Measurements from ENCODE around the gene MED22. TPM values are rescaled to one million over a fixed set of nuclear protein-coding genes. Genes with fewer than 3 reads are reported as not detected.

The MED22 gene
- total RNA-seq, 2 experiments from 2014 or later: 18.4 to 21.5 TPM

GRCh38 chr9:133375116-133375723, 27.3 kb upstream of the MED22 start:
- Mint-ChIP-seq H3K36me3 (ENCODE audit: low read depth) (peaks cover 45% of the 10 kb centered on the region), H3K4me3 (peak overlapping the region; percentile 98), H3K4me1 (ENCODE audit: low read depth) (peaks cover 40% of the 10 kb centered on the region), H3K9me3 (no peaks in the 10 kb centered on the region), H3K27me3 (ENCODE audit: low read depth) (no peaks in the 10 kb centered on the region), H3K27ac (peak overlapping the region; percentile 97)
- CTCF ChIA-PET: interaction anchor here (0.9 to 1.0 kb wide), 2 partner anchors 20 to 45 kb away, joined by 3 to 4 read pairs; no protein-coding TSS in a partner anchor
- intact Hi-C loops (cut with micrococcal nuclease): no loop called here
- peak; percentile 39 for DNase-seq

DNA sequence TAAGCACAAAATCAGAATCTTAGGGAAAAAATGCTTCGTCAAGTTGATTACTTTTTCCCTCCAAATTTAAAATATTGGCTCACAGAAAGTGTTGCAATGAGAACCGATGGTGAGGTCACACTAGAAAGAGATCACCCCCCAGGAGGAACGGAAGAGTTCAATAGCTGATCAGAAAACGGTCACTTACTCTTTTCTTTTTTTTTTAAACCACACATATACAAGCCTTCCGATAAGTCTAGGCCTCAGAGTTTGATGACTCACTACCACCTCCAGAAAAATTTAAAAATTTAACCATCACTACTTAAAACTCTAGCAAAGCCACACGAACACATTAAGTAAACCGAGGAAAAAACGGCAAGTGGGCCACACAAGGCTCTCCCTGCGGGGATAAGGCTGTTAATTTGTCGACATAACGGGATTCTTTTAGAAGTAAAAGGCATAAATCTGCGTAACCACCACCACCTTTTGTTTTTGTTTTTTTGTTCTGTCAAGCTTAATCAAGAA, 26.7 kb upstream of the MED22 start:
- H3K9me3 Mint-ChIP-seq: no peaks in the 10 kb centered on the region
- CTCF ChIA-PET: interaction anchor here (0.6 to 4.7 kb wide), 4 partner anchors 17 to 405 kb away, joined by 3 to 48 read pairs (median 4); partner anchors contain the start of genes SURF1 and SURF2
- H3K27me3 Mint-ChIP-seq (ENCODE audit: low read depth): no peaks in the 10 kb centered on the region
- H3K4me1 Mint-ChIP-seq (ENCODE audit: low read depth): peaks cover 46% of the 10 kb centered on the region
- H3K4me3 Mint-ChIP-seq: peak overlapping the region; percentile 98
- H3K27ac Mint-ChIP-seq: peak overlapping the region; percentile 97
- peaks cover 51% of the 10 kb centered on the region for H3K36me3 Mint-ChIP-seq (ENCODE audit: low read depth)
- DNase-seq: peak; percentile 62
- intact Hi-C loops (cut with micrococcal nuclease): loop anchor here (5.0 kb wide), 3 partner anchors 242 to 1022 kb away; partner anchors contain the start of genes BRD3 and SETX

DNA sequence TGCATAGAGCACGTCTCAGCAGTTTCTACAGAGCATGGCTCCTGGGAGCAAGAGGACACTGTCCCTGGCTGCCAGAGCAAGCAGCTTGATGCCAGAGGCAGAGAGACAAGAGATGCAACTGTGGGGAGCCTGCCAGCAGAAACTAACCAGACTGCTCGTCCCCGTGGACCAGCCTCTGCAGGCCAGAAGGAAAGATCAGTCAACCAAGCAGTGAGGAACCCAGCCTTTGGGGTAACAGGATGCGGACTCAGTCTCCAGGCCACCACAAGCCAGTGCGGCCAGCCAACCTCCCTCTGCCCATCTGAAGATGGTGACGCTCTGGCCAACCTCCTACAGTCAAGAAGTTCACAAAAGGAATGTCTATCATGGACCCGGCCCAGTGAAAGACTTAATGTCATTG, 24.2 kb upstream of the MED22 start:
- Mint-ChIP-seq H3K36me3 (ENCODE audit: low read depth) (peaks cover 65% of the 10 kb centered on the region), H3K27me3 (ENCODE audit: low read depth) (no peaks in the 10 kb centered on the region), H3K9me3 (no peaks in the 10 kb centered on the region), H3K4me3 (peak overlapping the region; percentile 75), H3K4me1 (ENCODE audit: low read depth) (peaks cover 64% of the 10 kb centered on the region), H3K27ac (peak overlapping the region; percentile 97)
- intact Hi-C loops (cut with micrococcal nuclease): loop anchor here (5.0 kb wide), 3 partner anchors 240 to 1020 kb away; partner anchors contain the start of genes BRD3 and SETX
- no peak for DNase-seq
- CTCF ChIA-PET: interaction anchor here (0.9 to 4.7 kb wide), 4 partner anchors 15 to 115 kb away, joined by 3 to 48 read pairs (median 10); partner anchors contain the start of genes SURF1 and SURF2

- no peaks in the 10 kb centered on the region for H3K9me3 Mint-ChIP-seq
- peaks cover 64% of the 10 kb centered on the region for H3K4me1 Mint-ChIP-seq (ENCODE audit: low read depth)
- DNase-seq: peak; percentile 94
- peaks cover 72% of the 10 kb centered on the region for H3K36me3 Mint-ChIP-seq (ENCODE audit: low read depth)
- peak overlapping the region; percentile 75 for H3K4me3 Mint-ChIP-seq
- CTCF ChIA-PET: interaction anchor here (0.7 to 4.7 kb wide), 9 partner anchors 11 to 340 kb away, joined by 3 to 48 read pairs (median 4); partner anchors contain the start of genes GTF3C5, MED22, RPL7A and SURF1
- H3K27me3 Mint-ChIP-seq (ENCODE audit: low read depth): no peaks in the 10 kb centered on the region
- intact Hi-C loops (cut with micrococcal nuclease): loop anchor here (1.0 to 5.0 kb wide), 7 partner anchors 15 to 1019 kb away; partner anchors contain the start of genes BRD3, MED22, REXO4 and RPL7A
- H3K27ac Mint-ChIP-seq: peak overlapping the region; percentile 97
Observed at GRCh38 chr9:133371261-133371711, 23.4 kb upstream of the MED22 start.

DNA sequence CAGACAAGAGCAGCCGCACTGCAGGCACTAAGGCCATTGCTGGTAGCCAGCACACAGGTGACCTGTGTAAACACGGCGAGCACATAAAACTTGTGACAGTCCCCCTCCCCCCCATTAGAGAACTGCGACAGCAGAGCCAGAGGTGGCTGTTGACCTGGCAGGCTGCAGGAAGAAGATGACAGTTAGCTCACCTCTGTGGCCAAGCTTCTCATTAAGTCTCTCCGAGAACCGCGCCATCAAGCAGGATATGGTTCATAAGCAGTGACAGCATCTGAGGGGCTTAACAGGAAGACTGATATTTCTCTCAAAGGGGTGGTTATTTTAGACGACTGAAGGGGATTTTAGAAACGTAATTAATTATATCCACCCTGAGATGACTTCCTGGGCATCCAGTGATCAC, 22.8 kb upstream of the MED22 start:
- DNase-seq: peak; percentile 82
- Mint-ChIP-seq H3K4me1 (ENCODE audit: low read depth) (peaks cover 67% of the 10 kb centered on the region), H3K27ac (peak overlapping the region; percentile 97), H3K4me3 (peak overlapping the region; percentile 75), H3K27me3 (ENCODE audit: low read depth) (no peaks in the 10 kb centered on the region), H3K36me3 (ENCODE audit: low read depth) (peaks cover 78% of the 10 kb centered on the region), H3K9me3 (no peaks in the 10 kb centered on the region)
- CTCF ChIA-PET: interaction anchor here (0.7 to 4.7 kb wide), 8 partner anchors 10 to 340 kb away, joined by 3 to 48 read pairs (median 4); partner anchors contain the start of genes GTF3C5, MED22, RPL7A and SURF1
- intact Hi-C loops (cut with micrococcal nuclease): loop anchor here (1.0 to 5.0 kb wide), 7 partner anchors 14 to 1018 kb away; partner anchors contain the start of genes BRD3, MED22, REXO4 and RPL7A

DNA sequence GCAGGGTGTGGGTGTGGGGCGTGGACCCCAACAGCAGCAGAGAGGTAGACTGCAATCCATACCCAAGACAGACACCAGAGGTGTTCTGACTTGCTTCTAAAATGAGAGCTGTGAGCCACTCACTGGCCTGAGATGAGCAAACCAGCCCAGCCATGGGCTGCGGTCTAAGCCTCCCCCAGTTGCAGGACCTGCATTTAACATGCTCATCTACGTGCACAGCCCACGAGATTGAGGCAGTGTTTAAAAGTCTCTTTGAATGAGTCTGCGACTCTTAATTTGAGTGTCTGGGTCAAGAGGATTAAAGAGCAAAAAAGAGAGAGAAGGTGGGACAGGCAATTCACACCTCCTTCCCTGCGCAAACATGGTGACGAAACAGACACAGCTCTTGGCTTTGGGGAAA, 22.0 kb upstream of the MED22 start:
- peaks cover 67% of the 10 kb centered on the region for H3K4me1 Mint-ChIP-seq (ENCODE audit: low read depth)

GRCh38 chr9:133369422-133369821, 21.5 kb upstream of the MED22 start:
- DNase-seq: no peak
- H3K4me1 Mint-ChIP-seq (ENCODE audit: low read depth): peaks cover 65% of the 10 kb centered on the region
- peak overlapping the region; percentile 97 for H3K27ac Mint-ChIP-seq
- no peaks in the 10 kb centered on the region for H3K27me3 Mint-ChIP-seq (ENCODE audit: low read depth)
- peaks cover 82% of the 10 kb centered on the region for H3K36me3 Mint-ChIP-seq (ENCODE audit: low read depth)
- intact Hi-C loops (cut with micrococcal nuclease): no loop called here
- no peaks in the 10 kb centered on the region for H3K9me3 Mint-ChIP-seq
- H3K4me3 Mint-ChIP-seq: peak overlapping the region; percentile 75
- CTCF ChIA-PET: interaction anchor here (1.5 to 2.4 kb wide), 2 partner anchors 7 to 18 kb away, joined by 3 to 16 read pairs; no protein-coding TSS in a partner anchor

More for the DNA sequence above, 22.0 kb upstream of the MED22 start:
- no peak for DNase-seq
- CTCF ChIA-PET: interaction anchor here (2.4 to 4.7 kb wide), 2 partner anchors 13 to 19 kb away, joined by 16 to 48 read pairs; partner anchors contain the start of genes SURF1 and SURF2
- no peaks in the 10 kb centered on the region for H3K27me3 Mint-ChIP-seq (ENCODE audit: low read depth)
- intact Hi-C loops (cut with micrococcal nuclease): loop anchor here (2.0 to 5.0 kb wide), 4 partner anchors 49 to 1018 kb away; partner anchors contain the start of genes BRD3, REXO4 and SETX
- H3K27ac Mint-ChIP-seq: peak overlapping the region; percentile 97
- H3K4me3 Mint-ChIP-seq: peak overlapping the region; percentile 75
- H3K36me3 Mint-ChIP-seq (ENCODE audit: low read depth): peaks cover 83% of the 10 kb centered on the region
- H3K9me3 Mint-ChIP-seq: no peaks in the 10 kb centered on the region

- peaks cover 60% of the 10 kb centered on the region for H3K4me1 Mint-ChIP-seq (ENCODE audit: low read depth)
- H3K27me3 Mint-ChIP-seq (ENCODE audit: low read depth): no peaks in the 10 kb centered on the region
- peak overlapping the region; percentile 97 for H3K27ac Mint-ChIP-seq
- peaks cover 85% of the 10 kb centered on the region for H3K36me3 Mint-ChIP-seq (ENCODE audit: low read depth)
- CTCF ChIA-PET: interaction anchor here (0.7 to 1.5 kb wide), 2 partner anchors 8 to 18 kb away, joined by 3 read pairs; no protein-coding TSS in a partner anchor
- H3K4me3 Mint-ChIP-seq: peak overlapping the region; percentile 75
- intact Hi-C loops (cut with micrococcal nuclease): no loop called here
- DNase-seq: no peak
- no peaks in the 10 kb centered on the region for H3K9me3 Mint-ChIP-seq
Observed at GRCh38 chr9:133368249-133368881, 20.4 kb upstream of the MED22 start.

DNA sequence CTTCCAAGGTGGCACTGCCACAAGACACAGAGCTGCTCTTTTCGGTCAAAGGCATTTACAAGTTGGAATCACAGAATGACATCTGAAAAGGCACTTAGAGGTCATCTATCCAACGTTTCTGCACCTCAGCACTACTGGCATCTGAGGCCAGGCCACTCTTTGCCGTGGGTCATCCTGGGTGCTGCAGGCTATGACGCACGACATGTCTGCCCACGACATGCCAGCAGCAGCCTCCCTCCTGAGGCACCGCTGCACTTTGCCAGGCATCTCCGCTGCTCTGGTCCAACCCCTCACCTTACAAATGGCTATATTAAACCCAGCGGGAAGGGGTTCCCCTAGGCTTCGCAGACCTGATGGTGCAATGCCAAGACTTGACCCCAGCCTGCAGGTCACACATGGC, 19.8 kb upstream of the MED22 start:
- H3K27me3 Mint-ChIP-seq (ENCODE audit: low read depth): no peaks in the 10 kb centered on the region
- no peak overlapping the region for H3K4me3 Mint-ChIP-seq
- no peaks in the 10 kb centered on the region for H3K9me3 Mint-ChIP-seq
- CTCF ChIA-PET: interaction anchor here (1.5 kb wide), 1 partner anchor 9 kb away, joined by 3 read pairs; no protein-coding TSS in a partner anchor
- no peak overlapping the region for H3K27ac Mint-ChIP-seq
- intact Hi-C loops (cut with micrococcal nuclease): no loop called here
- no peak for DNase-seq
- peaks cover 83% of the 10 kb centered on the region for H3K36me3 Mint-ChIP-seq (ENCODE audit: low read depth)
- peaks cover 56% of the 10 kb centered on the region for H3K4me1 Mint-ChIP-seq (ENCODE audit: low read depth)

DNA sequence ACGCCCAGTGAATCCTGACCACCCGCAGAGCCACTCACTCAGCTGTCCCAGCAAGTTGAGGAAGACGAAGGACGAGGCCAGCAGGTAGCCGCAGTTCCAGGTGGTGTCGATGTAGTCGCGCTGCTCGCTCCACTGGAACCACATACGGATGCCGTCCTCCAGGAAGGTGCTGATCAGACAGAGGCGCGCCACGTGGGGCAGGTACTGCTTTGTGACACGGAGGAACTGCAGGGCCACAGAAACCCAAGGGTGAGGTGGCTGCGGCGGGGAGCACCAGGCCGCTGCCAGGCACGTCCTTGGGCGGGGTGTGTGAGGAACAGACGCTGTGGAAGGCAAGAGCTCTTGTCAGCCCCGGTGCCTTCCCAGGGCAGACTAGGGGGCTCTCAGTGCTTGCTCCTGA, 19.3 kb upstream of the MED22 start:
- Mint-ChIP-seq H3K4me1 (ENCODE audit: low read depth) (peaks cover 50% of the 10 kb centered on the region), H3K27me3 (ENCODE audit: low read depth) (no peaks in the 10 kb centered on the region), H3K27ac (no peak overlapping the region), H3K36me3 (ENCODE audit: low read depth) (peaks cover 81% of the 10 kb centered on the region), H3K4me3 (no peak overlapping the region), H3K9me3 (no peaks in the 10 kb centered on the region)
- CTCF ChIA-PET: no interaction called here
- DNase-seq: no peak
- intact Hi-C loops (cut with micrococcal nuclease): no loop called here

DNA sequence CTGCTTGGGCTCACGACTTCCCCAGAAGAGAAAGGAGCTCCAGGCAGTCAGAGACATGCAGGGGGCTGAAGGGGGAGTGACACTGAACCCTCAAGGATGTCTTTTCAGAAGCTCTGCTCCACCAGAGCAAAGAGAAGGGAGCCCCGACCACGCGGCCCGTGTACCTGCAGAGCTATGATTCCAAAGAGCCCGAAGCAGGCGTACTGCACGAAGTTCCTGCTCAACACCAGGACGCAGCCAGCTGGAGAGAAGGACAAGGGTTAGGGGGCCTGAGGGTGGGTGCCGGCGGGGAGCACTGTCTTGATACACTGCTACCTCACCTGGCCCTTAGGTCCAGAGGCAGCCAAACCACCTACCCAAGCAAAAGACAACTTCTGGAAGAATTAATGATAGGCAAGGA, 18.5 kb upstream of the MED22 start:
- no peak for DNase-seq
- Mint-ChIP-seq H3K4me3 (no peak overlapping the region), H3K27ac (no peak overlapping the region), H3K27me3 (ENCODE audit: low read depth) (no peaks in the 10 kb centered on the region), H3K36me3 (ENCODE audit: low read depth) (peaks cover 81% of the 10 kb centered on the region), H3K9me3 (no peaks in the 10 kb centered on the region), H3K4me1 (ENCODE audit: low read depth) (peaks cover 45% of the 10 kb centered on the region)
- CTCF ChIA-PET: interaction anchor here (0.7 kb wide), 1 partner anchor 71 kb away, joined by 3 read pairs; no protein-coding TSS in a partner anchor
- intact Hi-C loops (cut with micrococcal nuclease): no loop called here
